ENCODE results near the gene SPATA31A7.
"Not testable (repeated sequence)": the region's sequence is repeated elsewhere in the genome, so short reads cannot be mapped to it uniquely, and the experiment has no call there.

Gene SPATA31A7
- 0 reads per million in 3 donors for total RNA-seq

GRCh38 chr9:61189736-61190135 is at the start of gene SPATA31A7:
Gene SPATA31A7 (plus strand): TSS chr9:61190036. CDS start chr9:61190065, 29 bp downstream.
- not testable (repeated sequence) for DNase-seq; H3K27ac ChIP-seq (ENCODE audit: insufficient read depth, low read length, poor library complexity, severe bottlenecking); H3K4me3 ChIP-seq (ENCODE audit: insufficient read depth, low read depth, low read length, poor library complexity, severe bottlenecking); H3K27me3 ChIP-seq (replicated peaks; ENCODE audit: control insufficient read depth, insufficient read depth, low read length, poor library complexity, severe bottlenecking); H3K36me3 ChIP-seq (ENCODE audit: control insufficient read depth, insufficient read depth, low read length); H3K9me3 ChIP-seq (ENCODE audit: control insufficient read depth, low read length); H3K4me1 ChIP-seq (ENCODE audit: control insufficient read depth, insufficient read depth, low read length, poor library complexity, severe bottlenecking)

GRCh38 chr9:61226438-61226837 is 36.6 kb downstream of the SPATA31A7 start:
- H3K27ac ChIP-seq (ENCODE audit: insufficient read depth, low read length, poor library complexity, severe bottlenecking); H3K4me3 ChIP-seq (ENCODE audit: insufficient read depth, low read depth, low read length, poor library complexity, severe bottlenecking); DNase-seq; H3K4me1 ChIP-seq (ENCODE audit: control insufficient read depth, insufficient read depth, low read length, poor library complexity, severe bottlenecking); H3K27me3 ChIP-seq (replicated peaks; ENCODE audit: control insufficient read depth, insufficient read depth, low read length, poor library complexity, severe bottlenecking); H3K36me3 ChIP-seq (ENCODE audit: control insufficient read depth, insufficient read depth, low read length); H3K9me3 ChIP-seq (ENCODE audit: control insufficient read depth, low read length): not testable (repeated sequence)
